HG03175 (cell line): ENCODE measurements around the gene RABEPK.
"Not testable (repeated sequence)": the region's sequence is repeated elsewhere in the genome, so short reads cannot be mapped to it uniquely, and the experiment has no call there.

Experiments used
- ATAC-seq: cut with Tn5 transposase; IDR thresholded peaks from one replicate; pipeline ENCODE4 v1.9.1; 2021; ENCODE audit warnings: mild to moderate bottlenecking, moderate library complexity; ENCODE audit not compliant: unreplicated experiment

RABEPK gene

GRCh38 chr9:125241863-125242739 lies 41.8 kb downstream of the RABEPK start:
- ATAC-seq = peak; percentile 17

GRCh38 chr9:125243792-125244260 lies 43.5 kb downstream of the RABEPK start:
- ATAC-seq = no peak

- ATAC-seq = no peak
Observed at GRCh38 chr9:125246261-125246667, 45.9 kb downstream of the RABEPK start.

GRCh38 chr9:125254231-125254630 lies 53.9 kb downstream of the RABEPK start:
- no peak for ATAC-seq

- no peak for ATAC-seq
Observed at GRCh38 chr9:125255781-125256391, 55.5 kb downstream of the RABEPK start.

GRCh38 chr9:125258160-125258785 lies 57.9 kb downstream of the RABEPK start:
- no peak for ATAC-seq

GRCh38 chr9:125258832-125259534 lies 58.6 kb downstream of the RABEPK start:
- ATAC-seq = no peak

- ATAC-seq = no peak
Observed at GRCh38 chr9:125260561-125260960, 60.2 kb downstream of the RABEPK start.

GRCh38 chr9:125261501-125262293 lies 61.4 kb downstream of the RABEPK start, which contains the start of gene GAPVD1:
GAPVD1 (plus strand) TSS chr9:125261826; CDS start chr9:125298922, 37,096 bp downstream.
- peak; percentile 96 for ATAC-seq

- no peak for ATAC-seq
Observed at GRCh38 chr9:125262294-125262991, 62.1 kb downstream of the RABEPK start.

- not testable (repeated sequence) for ATAC-seq
Observed at GRCh38 chr9:125264068-125264467, 63.7 kb downstream of the RABEPK start.

GRCh38 chr9:125268394-125269013 lies 68.2 kb downstream of the RABEPK start:
- ATAC-seq = no peak

GRCh38 chr9:125269014-125269397 lies 68.7 kb downstream of the RABEPK start:
- no peak for ATAC-seq

GRCh38 chr9:125271081-125271480 lies 70.7 kb downstream of the RABEPK start:
- ATAC-seq = no peak

GRCh38 chr9:125272697-125273096 lies 72.4 kb downstream of the RABEPK start:
- ATAC-seq = no peak

GRCh38 chr9:125276771-125277170 lies 76.4 kb downstream of the RABEPK start:
- no peak for ATAC-seq

GRCh38 chr9:125277411-125277810 lies 77.1 kb downstream of the RABEPK start:
- no peak for ATAC-seq

- ATAC-seq = no peak
Observed at GRCh38 chr9:125280945-125281344, 80.6 kb downstream of the RABEPK start.
